T-helper 22 cell (primary cell): ENCODE measurements around the gene ADAMTSL1.

Experiments
- DNase-seq: peaks from one replicate; pipeline ENCODE4 v3.0.0-alpha.2; 2020; ENCODE audit warnings: low read depth

Gene ADAMTSL1

GRCh38 chr9:18741359-18741758 lies 267.4 kb downstream of the ADAMTSL1 start:
- DNase-seq: no peak

DNA sequence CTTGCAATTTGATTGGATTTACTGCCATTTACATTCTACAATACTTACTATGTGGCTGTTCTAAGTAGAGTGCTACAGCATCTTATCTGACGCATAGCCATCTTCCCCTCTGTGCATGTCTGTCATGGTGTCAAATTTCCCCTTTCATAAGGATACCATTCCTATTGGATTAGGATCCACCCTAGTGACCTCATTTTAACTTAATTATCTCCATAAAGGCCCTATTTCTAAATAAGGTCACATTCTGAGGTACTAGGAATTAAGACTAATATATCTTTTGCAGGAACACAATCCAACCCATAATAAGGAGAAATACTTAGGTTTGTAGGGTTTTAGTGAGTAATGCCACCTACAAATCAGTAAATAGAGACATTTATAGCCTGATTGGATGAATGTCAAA lies 268.0 kb downstream of the ADAMTSL1 start:
- DNase-seq: no peak

DNA sequence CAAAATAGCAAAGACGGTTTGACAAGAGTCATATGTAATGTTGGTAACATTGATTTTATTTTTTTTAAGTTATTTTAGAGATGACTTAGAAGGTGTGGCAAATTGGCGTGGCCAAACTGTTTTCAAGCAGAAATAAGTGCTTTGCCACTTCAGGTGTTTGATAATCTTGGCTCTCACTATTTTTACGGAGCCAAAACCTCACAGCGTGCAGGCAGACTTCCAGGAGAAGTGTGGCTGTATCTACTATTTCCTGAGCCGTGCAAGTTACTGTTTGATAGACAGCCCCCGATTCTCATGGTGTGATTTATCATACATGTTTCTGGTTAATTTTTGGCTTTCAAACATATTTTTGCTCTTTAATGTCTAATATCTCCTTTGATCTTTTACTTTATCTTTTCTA lies 269.5 kb downstream of the ADAMTSL1 start:
- DNase-seq: no peak

DNA sequence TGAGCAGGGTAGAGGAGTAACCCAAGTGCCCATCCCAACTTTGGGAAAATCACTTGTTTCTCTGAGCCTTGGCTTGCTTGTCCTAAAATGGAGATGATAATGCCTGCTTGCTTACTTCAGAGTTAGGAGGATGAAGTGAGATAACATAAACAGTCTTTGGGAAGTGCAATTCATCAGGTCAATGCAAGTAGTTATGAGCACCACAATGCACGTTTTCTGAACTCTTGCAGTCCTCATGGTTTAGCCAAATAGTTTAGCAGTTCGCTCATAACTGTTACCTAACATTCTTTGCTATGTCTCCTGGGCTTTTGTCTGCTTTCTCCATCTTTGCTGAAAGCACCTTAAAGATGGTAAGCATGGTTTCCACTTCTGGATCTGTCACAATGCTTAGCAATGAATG lies 270.0 kb downstream of the ADAMTSL1 start:
- DNase-seq: no peak

GRCh38 chr9:18745710-18746109 lies 271.8 kb downstream of the ADAMTSL1 start:
- DNase-seq: no peak

GRCh38 chr9:18746631-18747030 lies 272.7 kb downstream of the ADAMTSL1 start:
- DNase-seq: no peak

DNA sequence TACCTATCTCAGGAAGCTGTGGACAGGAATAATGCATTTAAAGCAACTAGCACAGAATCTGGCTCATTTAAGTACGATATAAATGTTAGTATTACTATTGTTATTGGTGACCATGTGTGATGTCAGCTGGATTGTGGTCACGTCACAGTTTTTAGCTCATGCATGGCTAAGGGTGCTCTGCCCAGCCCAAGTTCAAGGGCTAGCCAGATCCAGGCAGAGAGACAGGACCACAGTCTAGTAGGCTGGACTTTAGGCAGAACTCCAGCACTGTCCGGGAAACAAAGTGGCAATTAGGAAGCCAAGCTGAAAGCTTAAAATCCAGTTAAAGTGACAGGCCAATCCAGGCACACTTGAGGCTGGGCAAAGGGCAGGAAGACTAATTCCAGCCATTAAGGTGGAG lies 273.6 kb downstream of the ADAMTSL1 start:
- DNase-seq: no peak

GRCh38 chr9:18748251-18748701 lies 274.3 kb downstream of the ADAMTSL1 start:
- DNase-seq: no peak

DNA sequence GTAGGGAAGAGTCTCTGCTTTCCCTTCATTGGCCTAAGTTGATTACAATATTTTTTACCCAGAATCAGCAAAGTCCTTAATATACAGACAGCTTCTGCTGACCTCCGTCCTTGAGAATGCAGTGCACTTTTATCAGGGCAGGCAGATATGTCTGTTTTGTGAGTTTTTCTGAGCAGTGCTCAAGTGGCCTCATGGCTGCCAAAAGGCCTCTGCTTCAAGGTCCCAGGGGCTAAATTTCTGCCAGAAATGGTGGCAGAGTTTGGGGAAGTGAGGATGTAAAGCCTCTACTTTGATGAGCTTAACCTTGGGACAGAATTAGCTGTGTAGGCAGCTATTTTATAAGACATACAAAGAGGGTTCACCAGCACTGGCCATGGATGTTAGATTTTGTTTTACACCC lies 275.8 kb downstream of the ADAMTSL1 start:
- no peak for DNase-seq

GRCh38 chr9:18753904-18754303 lies 280.0 kb downstream of the ADAMTSL1 start:
- no peak for DNase-seq

DNA sequence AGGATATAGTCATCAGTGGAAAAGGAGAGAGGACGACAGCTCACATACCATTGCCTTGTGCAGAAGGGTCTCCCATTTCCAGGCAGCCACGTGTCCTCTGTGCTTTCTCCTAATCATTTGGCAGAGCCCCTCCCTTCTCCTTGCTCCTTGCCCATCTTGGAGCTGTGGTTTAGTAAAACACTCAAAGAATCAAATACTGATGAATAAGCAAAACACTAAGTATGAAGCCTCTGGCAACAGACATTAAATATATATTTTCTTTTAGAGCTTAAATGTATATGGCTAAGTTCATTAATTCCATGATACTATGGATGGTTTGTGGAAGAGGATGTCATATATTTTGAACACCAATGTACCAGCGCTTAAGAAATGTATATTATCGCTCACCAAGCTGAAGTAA lies 280.6 kb downstream of the ADAMTSL1 start:
- no peak for DNase-seq

DNA sequence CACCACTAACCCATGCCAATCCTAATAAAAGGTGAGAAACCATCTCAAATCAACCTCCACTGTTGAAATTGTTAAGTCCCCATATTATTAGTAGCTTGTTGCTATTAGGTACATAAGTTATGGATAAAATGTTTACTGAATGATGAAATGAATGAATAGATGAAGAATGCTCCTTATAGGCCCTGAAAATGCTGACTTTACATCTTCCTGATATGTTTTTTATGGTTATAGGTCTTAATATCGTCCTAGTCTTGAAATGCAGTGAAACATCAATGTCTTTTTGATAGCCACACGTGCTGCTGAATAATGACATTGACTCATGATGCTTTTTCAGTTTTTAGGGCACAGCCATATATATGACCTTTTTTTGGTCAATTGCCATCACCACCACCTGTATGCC lies 281.3 kb downstream of the ADAMTSL1 start:
- DNase-seq: no peak

DNA sequence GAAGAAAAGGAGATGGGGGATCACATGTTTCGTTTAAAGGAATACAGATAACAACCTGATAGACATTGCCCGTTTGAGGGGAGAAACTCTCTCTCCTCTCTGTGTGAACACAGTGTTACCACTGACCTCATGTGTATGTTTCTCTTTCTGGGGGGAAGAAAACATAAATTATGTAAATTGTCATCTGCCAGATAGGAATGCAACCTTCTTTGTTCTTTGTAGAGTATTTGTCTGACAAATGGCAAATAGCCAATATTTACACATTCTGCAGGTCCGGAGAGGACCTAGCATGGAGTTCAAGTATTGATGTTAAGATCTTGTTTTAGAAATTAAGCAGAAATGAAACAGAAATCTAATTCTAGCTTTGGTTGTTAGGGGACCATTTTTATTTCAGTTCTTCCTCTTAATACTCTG lies 282.8 kb downstream of the ADAMTSL1 start:
- no peak for DNase-seq

GRCh38 chr9:18759827-18760226 lies 285.9 kb downstream of the ADAMTSL1 start:
- DNase-seq: no peak

GRCh38 chr9:18761742-18762300 lies 287.9 kb downstream of the ADAMTSL1 start:
- DNase-seq: no peak

- no peak for DNase-seq
These were observed 293.1 kb downstream of the ADAMTSL1 start for GRCh38 chr9:18766989-18767550.

GRCh38 chr9:18768951-18769622 lies 295.1 kb downstream of the ADAMTSL1 start:
- DNase-seq: no peak

GRCh38 chr9:18770131-18770908 lies 296.4 kb downstream of the ADAMTSL1 start:
- no peak for DNase-seq

GRCh38 chr9:18771011-18771410 lies 297.1 kb downstream of the ADAMTSL1 start:
- no peak for DNase-seq

DNA sequence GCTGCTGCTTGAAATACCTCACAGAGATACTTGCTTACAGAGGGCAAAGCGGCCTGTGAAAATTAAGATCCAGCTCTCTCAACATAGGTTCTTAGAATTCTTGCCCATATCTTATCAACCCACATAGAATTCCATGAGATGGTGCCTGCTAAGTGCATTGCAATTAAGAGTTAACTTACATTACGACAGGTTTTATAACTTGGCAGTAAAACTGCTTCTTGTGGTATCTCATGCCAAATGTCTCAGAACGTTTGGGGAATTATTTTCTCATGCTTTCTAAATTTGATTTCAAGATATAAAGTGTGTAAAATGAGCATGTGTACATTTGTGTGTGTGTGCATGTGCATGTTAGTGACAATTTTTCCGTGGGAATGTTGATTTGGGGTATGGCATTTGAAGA lies 297.8 kb downstream of the ADAMTSL1 start:
- no peak for DNase-seq

DNA sequence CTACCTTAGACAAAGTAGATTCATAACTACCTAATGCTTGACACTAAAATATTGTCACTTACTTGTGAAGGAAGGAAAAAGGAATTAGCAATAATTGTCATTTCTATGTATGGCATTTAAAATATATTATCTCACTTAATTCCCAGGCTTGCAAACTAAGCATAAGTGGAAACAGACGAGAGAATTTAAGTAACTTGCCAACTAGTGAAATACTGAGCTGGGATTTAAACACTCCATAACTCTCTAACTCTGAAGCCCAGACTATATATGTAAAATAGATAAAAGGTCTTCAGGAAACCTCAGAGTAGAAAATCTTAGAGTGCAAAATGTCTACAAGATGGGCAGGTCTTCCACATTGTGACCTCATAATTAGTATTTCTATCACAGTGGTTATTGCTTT lies 301.3 kb downstream of the ADAMTSL1 start:
- no peak for DNase-seq

DNA sequence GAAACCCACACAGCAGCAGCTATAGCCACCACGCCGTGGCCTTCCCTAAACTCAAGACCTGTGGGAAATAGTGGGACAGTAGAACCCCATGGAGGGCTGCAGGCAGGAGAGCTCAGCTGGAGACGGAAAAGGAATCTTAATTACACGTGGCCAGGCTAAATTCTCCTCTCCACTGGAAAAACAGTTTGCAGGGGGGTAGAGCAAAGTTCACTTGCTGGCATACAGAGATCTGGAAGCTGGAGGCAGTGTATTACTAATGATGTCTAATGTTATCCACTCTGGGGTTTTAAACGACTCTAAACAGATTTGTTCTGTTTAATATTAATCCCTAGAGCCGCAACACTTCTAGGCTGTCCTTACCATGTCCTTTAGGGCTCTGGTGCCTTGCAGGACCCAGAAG lies 302.0 kb downstream of the ADAMTSL1 start:
- no peak for DNase-seq
